B cell (primary cell): ENCODE results near the gene SNX20. TPM values are rescaled to one million over a fixed set of nuclear protein-coding genes. Genes with fewer than 3 reads are reported as not detected.
A peak's percentile ranks its signal among the peaks of the same experiment; 100 is the strongest.

Experiments
- ATAC-seq: fragments of 200-7000 bp; cut with Tn5 transposase; one replicate; pipeline ENCODE4 v1.10.0; 2021; ENCODE audit warnings: low read depth, mild to moderate bottlenecking, moderate number of reproducible peaks, moderate library complexity
- CTCF ChIA-PET: fragments of 350-600 bp; sonication (Branson Sonifier 250); formaldehyde crosslinking; loops from one replicate; lab custom pipeline; 2021; ENCODE audit warnings: antibody characterized with exemption, inconsistent platforms; lab: Charles Lee
- POLR2A ChIA-PET: fragments of 350-600 bp; sonication (Branson Sonifier 250); formaldehyde crosslinking; loops from one replicate; lab custom pipeline; 2021; ENCODE audit warnings: antibody characterized with exemption; lab: Charles Lee
- DNase-seq: peaks from one replicate; pipeline ENCODE4 v3.0.0; 2013
- H2AFZ ChIP-seq: 2 replicates; pipeline ENCODE4 v1.6.1; 2012; ENCODE audit warnings: mild to moderate bottlenecking, low read depth, low read length; ENCODE audit not compliant: insufficient read depth, poor library complexity, severe bottlenecking
- H3K27ac ChIP-seq, 2 donors: 1 replicate in 1 of 2; 2 replicates in 1 of 2; pipeline ENCODE4 v1.5.1; 2012 to 2013; ENCODE audit warnings: low read length in 2 of 2, mild to moderate bottlenecking in 2 of 2, moderate library complexity in 1 of 2
- H3K27me3 ChIP-seq, 4 experiments: fragments of 200-600 bp in 1 of 4; sonication (generic) in 1 of 4; replicated peaks in 1 of 4; 1 replicate in 2 of 4; 2 replicates in 2 of 4; pipeline versions ENCODE4 v1.6.1 to v1.7.0; 2013 to 2016; ENCODE audit warnings: low read length in 3 of 4, mild to moderate bottlenecking in 2 of 4, mixed read lengths in 1 of 4, moderate library complexity in 1 of 4; ENCODE audit not compliant: insufficient read depth in 4 of 4, control insufficient read depth in 3 of 4; ENCODE audit errors: control extremely low read depth in 1 of 4
- H3K36me3 ChIP-seq, 2 experiments: replicated peaks in 1 of 2; 1 replicate in 1 of 2; 2 replicates in 1 of 2; pipeline versions ENCODE4 v1.6.1 to v1.7.1; 2013; ENCODE audit warnings: low read length in 1 of 2; ENCODE audit not compliant: insufficient read depth in 2 of 2, control insufficient read depth in 1 of 2; ENCODE audit errors: control extremely low read depth in 1 of 2, extremely low read depth in 1 of 2
- H3K4me1 ChIP-seq, 2 donors: fragments of 200-600 bp in 1 of 2; sonication (generic) in 1 of 2; 1 replicate in 1 of 2; 2 replicates in 1 of 2; pipeline versions ENCODE4 v1.5.1 to v1.6.1; 2013 to 2017; ENCODE audit warnings: low read length in 2 of 2; ENCODE audit not compliant: control insufficient read depth in 2 of 2, insufficient read depth in 2 of 2
- H3K4me2 ChIP-seq: replicated peaks from 2 replicates; pipeline ENCODE3; 2012; ENCODE audit warnings: mild to moderate bottlenecking, low read depth, low read length; ENCODE audit not compliant: poor library complexity, severe bottlenecking
- H3K4me3 ChIP-seq, 5 experiments: fragments of 200-600 bp in 1 of 5; sonication (generic) in 1 of 5; 1 replicate in 3 of 5; 2 replicates in 2 of 5; pipeline versions ENCODE4 v1.5.1 to v1.7.0; 2011 to 2016; ENCODE audit warnings: low read length in 4 of 5, mild to moderate bottlenecking in 4 of 5, low read depth in 2 of 5, control low read depth in 1 of 5, moderate library complexity in 1 of 5; ENCODE audit not compliant: insufficient read depth in 1 of 5; ENCODE audit errors: control extremely low read depth in 1 of 5, extremely low read depth in 1 of 5
- H3K79me2 ChIP-seq: fragments of 200-600 bp; sonication (generic); one replicate; pipeline ENCODE4 v1.6.0; 2016; ENCODE audit warnings: low read length; ENCODE audit not compliant: control insufficient read depth, insufficient read depth
- H3K9ac ChIP-seq: fragments of 200-600 bp; sonication (generic); 2 replicates; pipeline ENCODE4 v1.6.1; 2017; ENCODE audit warnings: mild to moderate bottlenecking, low read length, moderate library complexity
- H3K9me3 ChIP-seq, 3 donors: one replicate each; pipeline versions ENCODE4 v1.6.1 to v1.7.1; 2013; ENCODE audit warnings: low read length in 2 of 3; ENCODE audit not compliant: control insufficient read depth in 2 of 3, insufficient read depth in 1 of 3; ENCODE audit errors: control extremely low read depth in 1 of 3
- H4K20me1 ChIP-seq: 2 replicates; pipeline ENCODE4 v1.6.0; 2012; ENCODE audit warnings: mild to moderate bottlenecking, low read length; ENCODE audit not compliant: insufficient read depth, control insufficient read depth, poor library complexity, severe bottlenecking
- H3K27ac Mint-ChIP-seq: one replicate; pipeline ENCODE4 v1.8.0; 2021; ENCODE audit warnings: mixed read lengths
- H3K27me3 Mint-ChIP-seq: one replicate; pipeline ENCODE4 v1.8.0; 2021; ENCODE audit warnings: mixed read lengths
- H3K4me1 Mint-ChIP-seq: one replicate; pipeline ENCODE4 v1.8.0; 2021; ENCODE audit warnings: mixed read lengths
- H3K4me3 Mint-ChIP-seq: one replicate; pipeline ENCODE4 v1.8.0; 2021; ENCODE audit warnings: mixed read lengths
- H3K9me3 Mint-ChIP-seq: one replicate; pipeline ENCODE4 v1.8.0; 2022; ENCODE audit warnings: mixed read lengths; ENCODE audit not compliant: insufficient read depth
- CTCF ChIP-seq: fragments of 200-600 bp; IDR thresholded peaks from one replicate; pipeline ENCODE4 v1.8.0; 2022; ENCODE audit warnings: antibody characterized with exemption, mild to moderate bottlenecking
- EZH2 ChIP-seq: IDR thresholded peaks from 2 replicates; pipeline ENCODE4 v1.6.1; 2012; ENCODE audit warnings: borderline replicate concordance, low read depth, mild to moderate bottlenecking, moderate library complexity, low read length; ENCODE audit not compliant: insufficient read depth, poor library complexity, severe bottlenecking
- WGBS: methylation state at CpG from one replicate; pipeline ENCODE4 v1.1.5; 2013; ENCODE audit warnings: missing lambda C conversion rate; ENCODE audit not compliant: insufficient coverage; 5-methylcytosine and 5-hydroxymethylcytosine counted together
- intact Hi-C: fragments of 100-400 bp; cut with micrococcal nuclease; formaldehyde crosslinking; loops from one replicate; pipeline ENCODE4 v1.10.0; 2022
- polyA plus RNA-seq: library from polyadenylated mRNA; depleted of rRNA; stranded (reverse); fragments of >200 nt; gene quantifications from 2 replicates; pipeline ENCODE4 v1.2.3, GENCODE V29; 2012
- total RNA-seq, 2 donors: library from RNA; stranded (reverse); fragments of 120-200 nt in 1 of 2; gene quantifications; 1 replicate in 1 of 2; 2 replicates in 1 of 2; pipeline versions ENCODE4 v1.2.3 to v1.2.4, GENCODE V29; 2013 to 2022

The SNX20 gene
- total and polyA plus RNA-seq, 2 donors (not counting 1 experiment from before 2014, with no cell fraction given), result 34.7 to 43.0 TPM

- intact Hi-C loops, result loop anchor here (1.0 to 2.0 kb wide), 2 partner anchors 13 to 44 kb away; partner anchors contain the start of gene CYLD
- peak overlapping the region; percentile 70 for H2AFZ ChIP-seq
- ATAC-seq (peak; percentile 66), DNase-seq (peak; percentile 61)
- H3K79me2 ChIP-seq, result no peaks in the 10 kb centered on the region
- H3K4me3 Mint-ChIP-seq, result peak overlapping the region; percentile 86
- peak overlapping the region; percentile 65 for H3K9ac ChIP-seq
- no peaks in the 10 kb centered on the region for H3K9me3 Mint-ChIP-seq
- ChIA-PET POLR2A (interaction anchor here (0.8 to 1.6 kb wide), 4 partner anchors 12 to 43 kb away, joined by 3 to 10 read pairs (median 4); partner anchors contain the start of genes CYLD and SNX20), CTCF (interaction anchor here (1.0 to 2.1 kb wide), 4 partner anchors 11 to 34 kb away, joined by 3 to 8 read pairs (median 4); partner anchors contain the start of gene SNX20)
- peak overlapping the region; percentile 50 to 59 for H3K27ac ChIP-seq
- H3K4me1 Mint-ChIP-seq, result peaks cover 53% of the 10 kb centered on the region
- no peaks in the 10 kb centered on the region for H4K20me1 ChIP-seq
- TF ChIP-seq CTCF, result no peak
- TF ChIP-seq EZH2, result no peak
- no peaks in the 10 kb centered on the region for H3K36me3 ChIP-seq
- WGBS, result 46% methylated on average over 19 of the region's 19 CpGs
- H3K4me1 ChIP-seq, result peaks cover 40 to 41% of the 10 kb centered on the region in 2 donors
- peak overlapping the region; percentile 85 for H3K27ac Mint-ChIP-seq
- H3K4me2 ChIP-seq, result peak overlapping the region; percentile 81
- H3K9me3 ChIP-seq, result no peaks in the 10 kb centered on the region
- no peaks in the 10 kb centered on the region for H3K27me3 Mint-ChIP-seq
- H3K27me3 ChIP-seq, result no peaks in the 10 kb centered on the region
- peak overlapping the region in 4 of 5 experiments; percentile 39 to 64 (median 45) for H3K4me3 ChIP-seq
Measured at GRCh38 chr16:50697881-50698767, 17.0 kb upstream of the SNX20 start.
